Right lobe of liver (tissue), 6 donors: ENCODE measurements around the gene SRPX. TPM values are rescaled to one million over a fixed set of nuclear protein-coding genes. Genes with fewer than 3 reads are reported as not detected.

Source experiments
- ATAC-seq, 4 donors: fragments of 200-7000 bp; cut with Tn5 transposase; one replicate each; pipeline ENCODE4 v1.9.1; 2020; ENCODE audit warnings: mild to moderate bottlenecking in 4 of 4, moderate library complexity in 4 of 4
- DNase-seq, 3 donors: peaks; one replicate each; pipeline ENCODE4 v3.0.0-alpha.2; 2020
- H3K27ac ChIP-seq, 3 donors: fragments of 200-600 bp; one replicate each; pipeline ENCODE4 v1.8.0; 2022
- H3K27me3 ChIP-seq, 2 donors: fragments of 200-600 bp; one replicate each; pipeline ENCODE4 v1.8.0; 2022
- H3K36me3 ChIP-seq, 4 donors: fragments of 200-600 bp; sonication (generic) in 1 of 4; one replicate each; pipeline versions ENCODE4 v1.5.1 to v1.8.0; 2017 to 2022; ENCODE audit warnings: control low read depth in 1 of 4
- H3K4me1 ChIP-seq, 4 donors: fragments of 200-600 bp; sonication (generic) in 1 of 4; one replicate each; pipeline versions ENCODE4 v1.5.1 to v1.8.0; 2017 to 2022; ENCODE audit warnings: control low read depth in 1 of 4
- H3K4me3 ChIP-seq, 3 donors: fragments of 200-600 bp; one replicate each; pipeline ENCODE4 v1.8.0; 2022
- H3K9me3 ChIP-seq, 4 donors: fragments of 200-600 bp; sonication (generic) in 1 of 4; one replicate each; pipeline versions ENCODE4 v1.5.1 to v1.8.0; 2017 to 2022; ENCODE audit warnings: control low read depth in 1 of 4
- POLR2A ChIP-seq: fragments of 450-650 bp; IDR thresholded peaks from one replicate; pipeline ENCODE4 v1.6.1; 2017; ENCODE audit warnings: antibody characterized with exemption, mild to moderate bottlenecking
- WGBS: methylation state at CpG from one replicate; pipeline ENCODE4 v1.1.6; 2018; ENCODE audit warnings: low coverage, low lambda C conversion rate; ENCODE audit not compliant: insufficient coverage; ENCODE audit errors: missing lambda C conversion rate; 5-methylcytosine and 5-hydroxymethylcytosine counted together
- intact Hi-C, 2 donors: fragments of 100-400 bp; cut with DNase I; formaldehyde crosslinking; loops; one replicate each; pipeline versions ENCODE4 v1.11.2 to v1.14.1; 2022
- total RNA-seq, 6 experiments: library from RNA; depleted of rRNA in 2 of 6; stranded (reverse); fragments of >200 nt in 2 of 6; fragmentation: NEBNext Ultra II Directional in 3 of 6; extraction: Animal tissue kit (Norgen Biotek cat#: 25700) in 3 of 6; gene quantifications; one replicate each; pipeline versions ENCODE4 v1.1.0 to v1.2.4, GENCODE V29; 2016 to 2023
- TF ChIP-seq, protein P1 (sequence below), 4 donors: fragments of 200-600 bp in 3 of 4; fragments of 450-650 bp in 1 of 4; IDR thresholded peaks; one replicate each; pipeline versions ENCODE4 v1.5.1 to v1.8.0; 2016 to 2022; ENCODE audit warnings: antibody characterized with exemption in 4 of 4, mild to moderate bottlenecking in 2 of 4
- donor health status: DM: no; HTN: yes; CAD: no.
- donor health status: DM: no; HTN: no; CAD: no.
- donor health status: DM: no; HTN: no; CAD: no.
- donor health status: DM: no; HTN: yes; CAD: no.
- donor health status: DM: no; HTN: yes; CAD: no.

The SRPX gene
- total RNA-seq, 6 experiments from 2014 or later, result 6.5 to 15.3 (median 10.5) TPM

- Histone ChIP-seq H3K4me1 (no peaks in the 10 kb centered on the region), H3K9me3 (no peaks in the 10 kb centered on the region), H3K27me3 (peaks cover 0 to 4% of the 10 kb centered on the region in 2 donors), H3K4me3 (no peak overlapping the region), H3K36me3 (no peaks in the 10 kb centered on the region), H3K27ac (no peak overlapping the region)
- ATAC-seq, result no peak
- no peak for DNase-seq
- WGBS, result 29% methylated on average over 1 of the region's 1 CpG
- no peak for TF ChIP-seq POLR2A
- TF ChIP-seq, protein P1, sequence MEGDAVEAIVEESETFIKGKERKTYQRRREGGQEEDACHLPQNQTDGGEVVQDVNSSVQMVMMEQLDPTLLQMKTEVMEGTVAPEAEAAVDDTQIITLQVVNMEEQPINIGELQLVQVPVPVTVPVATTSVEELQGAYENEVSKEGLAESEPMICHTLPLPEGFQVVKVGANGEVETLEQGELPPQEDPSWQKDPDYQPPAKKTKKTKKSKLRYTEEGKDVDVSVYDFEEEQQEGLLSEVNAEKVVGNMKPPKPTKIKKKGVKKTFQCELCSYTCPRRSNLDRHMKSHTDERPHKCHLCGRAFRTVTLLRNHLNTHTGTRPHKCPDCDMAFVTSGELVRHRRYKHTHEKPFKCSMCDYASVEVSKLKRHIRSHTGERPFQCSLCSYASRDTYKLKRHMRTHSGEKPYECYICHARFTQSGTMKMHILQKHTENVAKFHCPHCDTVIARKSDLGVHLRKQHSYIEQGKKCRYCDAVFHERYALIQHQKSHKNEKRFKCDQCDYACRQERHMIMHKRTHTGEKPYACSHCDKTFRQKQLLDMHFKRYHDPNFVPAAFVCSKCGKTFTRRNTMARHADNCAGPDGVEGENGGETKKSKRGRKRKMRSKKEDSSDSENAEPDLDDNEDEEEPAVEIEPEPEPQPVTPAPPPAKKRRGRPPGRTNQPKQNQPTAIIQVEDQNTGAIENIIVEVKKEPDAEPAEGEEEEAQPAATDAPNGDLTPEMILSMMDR (IDR thresholded peaks at IDR 0.05), result no peak
- intact Hi-C loops, result no loop called here
These were observed 50.1 kb downstream of the SRPX start for GRCh38 chrX:38170556-38170955.

DNA sequence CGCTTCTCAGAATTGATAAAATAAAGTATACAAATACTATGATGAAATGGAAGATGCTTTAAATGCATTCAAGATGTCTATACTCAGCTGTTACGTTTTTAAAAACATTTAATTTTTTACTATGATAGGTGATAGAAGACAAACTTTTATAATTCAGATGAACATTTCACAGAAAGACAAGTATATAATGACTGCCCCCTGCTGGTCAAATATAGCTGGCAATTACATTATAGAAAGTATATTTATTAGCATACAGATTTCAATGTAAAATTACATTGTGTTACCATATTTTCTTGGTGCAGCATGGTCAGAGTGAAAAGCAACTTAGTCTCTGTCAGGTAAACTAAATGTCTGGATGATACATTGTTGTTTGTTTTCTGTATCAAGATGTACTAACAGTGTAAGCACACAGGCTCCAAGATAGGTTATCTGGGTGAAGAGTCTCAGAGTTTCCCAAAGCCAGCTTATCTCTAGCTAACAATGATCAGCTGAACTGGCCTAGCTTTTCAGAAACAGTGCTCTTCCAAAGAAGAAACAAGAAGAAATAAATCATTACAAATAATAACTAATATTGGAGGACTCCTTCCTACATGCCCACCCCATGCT lies 54.1 kb downstream of the SRPX start:
- intact Hi-C loops, result loop anchor here in 1 of 2 donors (10.0 kb wide), 1 partner anchor 242 kb away; no protein-coding TSS in a partner anchor
- Histone ChIP-seq H3K4me1 (no peaks in the 10 kb centered on the region), H3K9me3 (no peaks in the 10 kb centered on the region), H3K4me3 (no peak overlapping the region), H3K27ac (no peak overlapping the region), H3K27me3 (no peaks in the 10 kb centered on the region), H3K36me3 (no peaks in the 10 kb centered on the region)
- no peak for DNase-seq
- 36% methylated on average over 2 of the region's 2 CpGs for WGBS
- TF ChIP-seq, protein P1 (IDR thresholded peaks at IDR 0.05), result peak; percentile 64 to 85 (median 74)
- no peak for TF ChIP-seq POLR2A
- ATAC-seq, result peak in 2 of 4 donors; percentile 50 to 51

DNA sequence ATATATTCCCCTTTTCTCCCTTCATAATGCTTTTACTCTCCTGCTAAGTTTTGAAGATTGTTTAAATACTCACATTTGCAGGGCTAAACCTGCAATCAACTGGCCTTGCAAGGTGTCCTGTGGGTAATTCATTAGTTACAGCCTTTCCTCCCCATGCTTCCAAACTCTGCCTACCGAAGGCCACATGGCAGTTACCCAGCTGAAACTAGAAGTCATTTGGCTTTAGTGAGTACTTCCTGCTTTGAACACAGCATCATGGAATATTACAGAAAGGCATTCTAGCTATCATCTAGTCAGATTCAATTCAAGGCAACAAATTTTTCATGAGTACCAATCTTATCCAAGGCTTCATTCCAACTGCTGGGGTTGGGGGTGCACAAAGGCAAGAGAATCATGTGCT lies 55.6 kb downstream of the SRPX start:
- no peaks in the 10 kb centered on the region for H3K27me3 ChIP-seq
- H3K4me1 ChIP-seq, result no peaks in the 10 kb centered on the region
- H3K27ac ChIP-seq, result no peak overlapping the region
- WGBS, result 44% methylated on average over 1 of the region's 1 CpG
- DNase-seq (no peak), ATAC-seq (peak in 1 of 4 donors; percentile 48)
- no peak overlapping the region for H3K4me3 ChIP-seq
- H3K36me3 ChIP-seq, result no peaks in the 10 kb centered on the region
- TF ChIP-seq POLR2A, result no peak
- TF ChIP-seq, protein P1 (IDR thresholded peaks at IDR 0.05), result no peak
- H3K9me3 ChIP-seq, result no peaks in the 10 kb centered on the region
- intact Hi-C loops, result loop anchor here in 1 of 2 donors (10.0 kb wide), 1 partner anchor 240 kb away; no protein-coding TSS in a partner anchor

DNA sequence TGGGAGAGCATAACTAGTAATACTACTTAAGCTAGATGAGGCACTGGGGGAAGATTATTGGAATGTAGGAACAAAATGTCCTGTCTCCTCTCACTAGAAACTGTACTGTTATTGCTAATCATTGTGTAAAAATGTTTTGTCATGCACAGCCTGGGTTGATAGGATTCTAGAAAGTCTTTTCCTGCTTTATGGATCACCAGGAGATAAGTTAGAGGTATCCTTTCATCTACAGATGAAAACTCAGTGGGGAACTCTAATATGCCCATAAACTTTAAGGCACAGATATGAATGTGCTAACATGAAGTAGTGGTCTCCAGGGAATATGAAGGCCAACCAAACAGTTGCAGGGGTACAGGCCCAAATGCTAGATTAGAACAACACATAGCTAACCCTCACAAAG lies 57.5 kb downstream of the SRPX start:
- H3K27me3 ChIP-seq, result no peaks in the 10 kb centered on the region
- no peaks in the 10 kb centered on the region for H3K36me3 ChIP-seq
- no peak for TF ChIP-seq POLR2A
- TF ChIP-seq, protein P1 (IDR thresholded peaks at IDR 0.05), result no peak
- no peak for DNase-seq
- no peaks in the 10 kb centered on the region for H3K4me1 ChIP-seq
- H3K4me3 ChIP-seq, result no peak overlapping the region
- intact Hi-C loops, result loop anchor here in 1 of 2 donors (10.0 kb wide), 1 partner anchor 238 kb away; no protein-coding TSS in a partner anchor
- no peaks in the 10 kb centered on the region for H3K9me3 ChIP-seq
- H3K27ac ChIP-seq, result no peak overlapping the region
- no peak for ATAC-seq
